Measurements from ENCODE around the gene KLHL7. TPM values are rescaled to one million over a fixed set of nuclear protein-coding genes. Genes with fewer than 3 reads are reported as not detected.

The KLHL7 gene
- total RNA-seq, 4 donors from 2014 or later: 21.3 to 45.9 (median 27.6) TPM

- WGBS, 2 donors (ENCODE audit: low coverage in 1 of 2): 5 to 9% methylated on average over 9 of the region's 9 CpGs
- Histone ChIP-seq H3K4me1 (peaks cover 9 to 45% (median 14%) of the 10 kb centered on the region in 3 donors), H3K36me3 (peaks cover 0 to 6% of the 10 kb centered on the region in 2 donors), H3K4me3 (peak overlapping the region; percentile 81 to 82), H3K27me3 (no peaks in the 10 kb centered on the region), H3K9me3 (peaks cover 0 to 4% (median 0%) of the 10 kb centered on the region in 3 donors), H3K27ac (peak overlapping the region in 2 of 4 donors; percentile 93 to 96)
- no peak for ATAC-seq
- TF ChIP-seq POLR2A (IDR thresholded peaks at IDR 0.05): no peak
- TF ChIP-seq, protein P1, sequence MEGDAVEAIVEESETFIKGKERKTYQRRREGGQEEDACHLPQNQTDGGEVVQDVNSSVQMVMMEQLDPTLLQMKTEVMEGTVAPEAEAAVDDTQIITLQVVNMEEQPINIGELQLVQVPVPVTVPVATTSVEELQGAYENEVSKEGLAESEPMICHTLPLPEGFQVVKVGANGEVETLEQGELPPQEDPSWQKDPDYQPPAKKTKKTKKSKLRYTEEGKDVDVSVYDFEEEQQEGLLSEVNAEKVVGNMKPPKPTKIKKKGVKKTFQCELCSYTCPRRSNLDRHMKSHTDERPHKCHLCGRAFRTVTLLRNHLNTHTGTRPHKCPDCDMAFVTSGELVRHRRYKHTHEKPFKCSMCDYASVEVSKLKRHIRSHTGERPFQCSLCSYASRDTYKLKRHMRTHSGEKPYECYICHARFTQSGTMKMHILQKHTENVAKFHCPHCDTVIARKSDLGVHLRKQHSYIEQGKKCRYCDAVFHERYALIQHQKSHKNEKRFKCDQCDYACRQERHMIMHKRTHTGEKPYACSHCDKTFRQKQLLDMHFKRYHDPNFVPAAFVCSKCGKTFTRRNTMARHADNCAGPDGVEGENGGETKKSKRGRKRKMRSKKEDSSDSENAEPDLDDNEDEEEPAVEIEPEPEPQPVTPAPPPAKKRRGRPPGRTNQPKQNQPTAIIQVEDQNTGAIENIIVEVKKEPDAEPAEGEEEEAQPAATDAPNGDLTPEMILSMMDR (IDR thresholded peaks at IDR 0.05): no peak
- no peak for TF ChIP-seq POLR2AphosphoS5 (IDR thresholded peaks at IDR 0.05)
- TF ChIP-seq EP300 (IDR thresholded peaks at IDR 0.05): no peak
Measured at GRCh38 chr7:23106823-23107663, 1.5 kb downstream of the KLHL7 start.

GRCh38 chr7:23107781-23108180 lies 2.2 kb downstream of the KLHL7 start:
- Histone ChIP-seq H3K36me3 (no peaks in the 10 kb centered on the region), H3K4me1 (peaks cover 9 to 45% (median 14%) of the 10 kb centered on the region in 3 donors), H3K4me3 (peak overlapping the region in 1 of 2 donors; percentile 81), H3K9me3 (no peaks in the 10 kb centered on the region), H3K27me3 (no peaks in the 10 kb centered on the region), H3K27ac (no peak overlapping the region)
- no peak for ATAC-seq
- 30 to 35% methylated on average over 2 of the region's 2 CpGs for WGBS, 2 donors (ENCODE audit: low coverage in 1 of 2)
- TF ChIP-seq POLR2AphosphoS5 (IDR thresholded peaks at IDR 0.05): no peak
- TF ChIP-seq, protein P1 (IDR thresholded peaks at IDR 0.05): no peak
- no peak for TF ChIP-seq EP300 (IDR thresholded peaks at IDR 0.05)
- TF ChIP-seq POLR2A (IDR thresholded peaks at IDR 0.05): no peak

DNA sequence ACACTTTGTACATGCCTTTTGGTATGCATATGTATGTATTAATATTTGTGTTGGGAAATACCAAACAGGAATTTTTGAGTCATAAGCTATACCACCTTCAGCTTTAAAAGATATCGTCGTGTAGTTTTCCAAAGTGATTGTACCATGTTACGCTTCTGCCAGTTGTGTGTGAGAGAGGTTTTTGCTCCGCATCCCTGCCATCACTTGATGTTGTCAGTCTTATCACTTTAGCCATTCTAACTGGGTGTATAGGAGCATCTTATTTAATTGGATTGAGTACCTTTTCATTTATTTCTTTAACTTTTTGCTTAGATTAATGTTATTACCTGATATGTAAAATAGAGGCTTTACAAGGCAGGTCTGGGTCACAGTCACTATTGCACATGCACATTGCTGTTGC lies 3.4 kb downstream of the KLHL7 start:
- H3K4me1 ChIP-seq: peaks cover 9 to 45% (median 14%) of the 10 kb centered on the region in 3 donors
- no peak for TF ChIP-seq POLR2A (IDR thresholded peaks at IDR 0.05)
- TF ChIP-seq, protein P1 (IDR thresholded peaks at IDR 0.05): no peak
- TF ChIP-seq POLR2AphosphoS5 (IDR thresholded peaks at IDR 0.05): no peak
- TF ChIP-seq EP300 (IDR thresholded peaks at IDR 0.05): no peak
- no peak overlapping the region for H3K27ac ChIP-seq
- ATAC-seq: no peak
- H3K36me3 ChIP-seq: no peaks in the 10 kb centered on the region
- no peaks in the 10 kb centered on the region for H3K27me3 ChIP-seq
- WGBS, 2 donors (ENCODE audit: low coverage in 1 of 2): 92 to 93% methylated on average over 4 of the region's 4 CpGs
- no peak overlapping the region for H3K4me3 ChIP-seq
- H3K9me3 ChIP-seq: no peaks in the 10 kb centered on the region

DNA sequence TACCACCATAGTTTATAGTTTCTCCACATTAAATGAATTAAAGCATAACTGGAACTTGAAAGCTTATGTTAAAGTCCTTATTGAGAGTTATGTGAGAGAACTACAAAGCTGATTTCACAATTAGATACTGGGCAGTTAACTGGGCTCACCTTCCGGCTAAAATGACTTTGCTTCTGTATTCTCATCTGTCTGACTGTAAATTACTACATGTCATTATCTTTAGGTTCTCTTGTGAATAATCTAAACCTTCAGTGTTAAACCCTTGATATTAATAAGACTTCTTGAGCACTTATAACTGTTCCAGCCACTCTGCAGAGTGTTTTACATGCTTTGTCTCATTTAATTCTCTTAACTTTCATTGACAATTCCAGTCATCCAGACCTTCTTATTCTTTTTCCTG lies 3.9 kb downstream of the KLHL7 start:
- Histone ChIP-seq H3K4me3 (no peak overlapping the region), H3K36me3 (no peaks in the 10 kb centered on the region), H3K9me3 (no peaks in the 10 kb centered on the region), H3K27ac (no peak overlapping the region), H3K4me1 (peaks cover 9 to 50% (median 14%) of the 10 kb centered on the region in 3 donors), H3K27me3 (no peaks in the 10 kb centered on the region)
- WGBS, 2 donors (ENCODE audit: low coverage in 1 of 2): 77 to 80% methylated on average over 1 of the region's 1 CpG
- TF ChIP-seq, protein P1 (IDR thresholded peaks at IDR 0.05): no peak
- TF ChIP-seq POLR2AphosphoS5 (IDR thresholded peaks at IDR 0.05) (no peak), POLR2A (IDR thresholded peaks at IDR 0.05) (no peak)
- ATAC-seq: no peak

DNA sequence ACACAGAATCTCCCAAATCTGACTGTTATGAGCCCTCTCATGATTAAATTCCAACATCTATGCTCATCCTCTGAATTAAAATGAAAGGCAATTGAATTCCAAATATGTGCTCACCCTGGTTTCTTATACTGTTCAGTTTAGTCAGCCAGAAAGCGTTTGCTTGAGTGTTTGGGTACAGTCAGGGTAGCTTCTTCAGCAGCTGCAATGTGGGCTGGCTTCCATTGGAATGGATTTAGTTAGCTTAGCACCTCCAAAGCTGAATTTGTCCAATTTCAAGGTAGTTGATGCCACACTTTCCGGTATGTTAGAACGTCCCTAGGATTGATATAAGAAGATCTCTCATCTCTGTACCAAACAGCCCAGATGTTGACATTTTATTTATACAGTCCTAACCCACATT lies 9.3 kb downstream of the KLHL7 start:
- Histone ChIP-seq H3K36me3 (no peaks in the 10 kb centered on the region), H3K27ac (no peak overlapping the region), H3K4me1 (peaks cover 0 to 44% (median 4%) of the 10 kb centered on the region in 3 donors), H3K27me3 (no peaks in the 10 kb centered on the region), H3K4me3 (no peak overlapping the region), H3K9me3 (no peaks in the 10 kb centered on the region)
- WGBS, 2 donors (ENCODE audit: low coverage in 1 of 2): 20 to 48% methylated on average over 2 to 3 of the region's 3 CpGs
- TF ChIP-seq, protein P1 (IDR thresholded peaks at IDR 0.05): no peak
- no peak for TF ChIP-seq POLR2AphosphoS5 (IDR thresholded peaks at IDR 0.05)
- TF ChIP-seq EP300 (IDR thresholded peaks at IDR 0.05): no peak
- no peak for TF ChIP-seq POLR2A (IDR thresholded peaks at IDR 0.05)
- no peak for ATAC-seq

All from gastroesophageal sphincter (tissue), 4 donors.